ENCODE results near the gene ZNF814.

GRCh38 chr19:57927587-57927986 is 38.8 kb upstream of the ZNF814 start:
- TF ChIP-seq CTCF (tag by site-specific recombination; IDR thresholded peaks at IDR 0.05) (no peak), ZBTB8A (tag by site-specific recombination; IDR thresholded peaks at IDR 0.05) (no peak), REPIN1 (tag by site-specific recombination; IDR thresholded peaks at IDR 0.05; ENCODE audit: low read depth) (no peak), ZFP3 (tag by site-specific recombination; IDR thresholded peaks at IDR 0.05; ENCODE audit: low read depth) (no peak), ZNF423 (tag by site-specific recombination; IDR thresholded peaks at IDR 0.05) (no peak), ZSCAN18 (tag by site-specific recombination; IDR thresholded peaks at IDR 0.05) (no peak), KLF17 (tag by site-specific recombination; IDR thresholded peaks at IDR 0.05) (no peak), ZNF561 (tag by site-specific recombination; IDR thresholded peaks at IDR 0.05; ENCODE audit: borderline replicate concordance) (no peak)

All from HEK293 (cell line).